T47D (cell line): ENCODE results near the gene GDPD5.

Experiments used
- DNase-seq, 2 experiments: peaks; one replicate each; pipeline versions ENCODE4 v3.0.0 to v3.0.0-alpha.2; 2011 to 2012; ENCODE audit warnings: low read depth in 1 of 2, low spot score in 1 of 2
- JUND ChIP-seq: IDR thresholded peaks from 2 replicates; pipeline ENCODE4 v1.6.1; 2012; ENCODE audit warnings: low read depth
- in situ Hi-C: cut with HindIII; loops from 2 replicates; pipeline ENCODE4 v1.10.0; 2016; ENCODE audit warnings: low sequenced_read_pairs, low pct_unique_long_range_greater_than_20kb

The GDPD5 gene

GRCh38 chr11:75553889-75554257 is 28.1 kb upstream of the GDPD5 start:
- no peak for TF ChIP-seq JUND
- DNase-seq: no peak
- in situ Hi-C loops: no loop called here

DNA sequence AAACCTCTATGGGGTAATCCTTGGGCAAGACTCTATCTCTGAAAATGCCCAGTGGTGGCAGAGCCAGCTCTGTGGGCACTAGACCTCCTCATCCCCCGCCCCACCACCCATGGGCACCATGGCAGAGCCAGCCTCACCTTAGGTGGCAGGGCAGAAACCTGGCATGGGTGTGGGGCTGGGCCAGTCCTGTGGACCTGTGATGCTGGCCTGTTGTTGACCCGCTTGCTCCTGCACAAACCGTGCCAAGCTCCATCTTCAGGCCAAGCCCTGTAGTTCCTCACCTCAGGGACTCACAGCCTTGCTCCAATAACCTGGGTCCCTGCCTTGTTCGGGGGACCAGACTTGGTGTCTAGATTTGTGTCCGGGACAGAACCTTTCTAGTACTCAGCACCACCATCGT is 27.4 kb upstream of the GDPD5 start:
- in situ Hi-C loops: no loop called here
- DNase-seq: no peak
- TF ChIP-seq JUND: no peak

DNA sequence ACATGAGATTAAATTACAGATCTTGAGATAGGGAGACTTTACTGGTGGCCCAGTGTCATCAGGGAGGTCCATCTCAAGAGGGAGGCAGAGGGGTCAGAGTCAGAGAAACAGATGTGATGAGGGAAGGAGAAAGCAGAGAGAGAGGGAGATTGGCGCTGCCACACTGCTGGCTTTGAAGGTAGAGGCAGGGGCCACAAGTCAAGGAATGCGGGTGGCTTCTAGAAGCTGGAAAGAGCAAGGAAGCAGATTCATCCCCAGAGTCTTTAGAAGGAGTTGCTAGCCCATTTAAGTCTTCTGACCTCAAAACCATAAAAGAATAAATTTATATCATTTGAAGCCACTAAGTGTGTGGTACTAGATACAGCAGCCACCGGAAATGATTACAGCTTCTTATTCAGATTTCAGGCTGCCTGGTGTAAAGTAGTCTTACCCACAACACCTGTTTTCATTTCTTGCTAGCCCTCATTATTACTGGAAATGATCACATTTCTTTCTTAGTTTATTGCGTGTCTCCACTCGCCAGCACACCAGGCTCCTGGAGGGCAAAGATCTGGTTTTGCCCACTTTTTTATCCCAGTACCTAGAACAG is 23.7 kb upstream of the GDPD5 start:
- in situ Hi-C loops: no loop called here
- DNase-seq: no peak
- TF ChIP-seq JUND: no peak

DNA sequence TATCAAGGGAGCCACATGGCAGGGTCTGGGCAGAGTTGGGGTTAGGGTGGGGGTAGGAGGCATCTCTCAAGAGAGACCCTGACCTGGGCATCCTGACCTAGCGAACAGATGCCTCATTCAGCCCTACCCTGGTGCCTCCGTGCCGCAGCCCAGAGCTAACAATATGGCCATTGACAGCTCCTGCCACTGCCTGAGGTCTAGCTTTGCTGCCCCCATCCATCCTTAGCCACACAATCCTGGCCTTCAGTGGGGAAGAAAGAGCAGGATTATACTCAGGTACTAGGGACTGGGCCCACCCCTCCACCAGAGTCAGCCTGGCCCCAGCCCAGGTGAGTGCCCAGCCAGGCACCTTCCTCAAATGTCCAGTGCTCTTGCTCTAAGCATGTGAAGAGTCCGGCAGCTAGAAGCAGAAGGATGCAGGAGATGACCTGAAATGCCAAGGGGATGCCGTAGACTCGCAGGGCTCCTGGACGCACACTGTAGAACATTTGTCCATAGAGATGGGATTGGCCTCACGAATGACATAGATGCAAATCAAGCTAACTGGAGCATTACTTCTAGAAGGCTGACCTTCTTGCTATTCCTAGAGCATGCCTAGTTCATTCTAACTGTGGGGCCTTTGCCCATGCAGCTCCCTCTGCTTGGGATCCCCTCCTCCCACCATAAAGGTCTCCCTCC is 23.0 kb upstream of the GDPD5 start:
- in situ Hi-C loops: no loop called here
- DNase-seq: no peak
- TF ChIP-seq JUND: no peak

- no peak for TF ChIP-seq JUND
- DNase-seq: peak; percentile 75 to 89
- in situ Hi-C loops: no loop called here
Observed at GRCh38 chr11:75547617-75548058, 21.9 kb upstream of the GDPD5 start.

- in situ Hi-C loops: no loop called here
- no peak for DNase-seq
- no peak for TF ChIP-seq JUND
Observed at GRCh38 chr11:75547177-75547576, 21.4 kb upstream of the GDPD5 start.

DNA sequence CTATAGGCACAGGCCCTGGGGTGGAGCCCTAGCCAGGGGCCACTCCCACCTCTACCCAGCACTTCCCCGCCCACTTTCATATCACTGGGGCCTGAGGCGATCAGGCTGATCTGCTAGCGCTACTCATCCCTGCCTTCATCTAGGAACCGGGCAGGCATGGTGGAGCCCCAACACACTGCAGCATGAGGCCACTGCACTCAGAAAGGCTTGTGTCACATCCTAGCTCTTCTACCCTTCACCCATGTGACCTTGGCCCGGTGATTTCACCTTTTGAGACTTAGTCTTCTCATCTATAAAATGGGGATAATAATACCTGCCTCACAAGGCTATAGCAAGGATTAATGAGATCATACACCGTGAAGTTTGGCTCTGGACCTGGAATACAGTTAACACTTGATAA is 18.1 kb upstream of the GDPD5 start:
- no peak for DNase-seq
- TF ChIP-seq JUND: no peak
- in situ Hi-C loops: no loop called here

DNA sequence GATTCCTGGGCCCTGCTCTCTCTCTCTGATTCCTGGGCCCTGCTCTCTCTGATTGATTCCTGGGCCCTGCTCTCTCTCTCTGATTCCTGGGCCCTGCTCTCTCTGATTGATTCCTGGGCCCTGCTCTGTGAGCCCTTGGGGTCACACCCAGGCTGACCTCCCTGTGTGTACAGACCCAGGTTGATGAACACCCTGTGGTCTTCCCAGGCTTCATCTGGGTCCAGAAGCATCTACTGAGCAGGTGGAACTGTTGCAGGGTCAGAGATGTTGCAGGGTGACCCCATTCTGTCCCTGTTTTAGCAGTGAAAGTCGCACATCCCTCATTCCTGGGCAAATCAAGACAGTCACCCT is 16.3 kb upstream of the GDPD5 start:
- no peak for TF ChIP-seq JUND
- no peak for DNase-seq
- in situ Hi-C loops: no loop called here

DNA sequence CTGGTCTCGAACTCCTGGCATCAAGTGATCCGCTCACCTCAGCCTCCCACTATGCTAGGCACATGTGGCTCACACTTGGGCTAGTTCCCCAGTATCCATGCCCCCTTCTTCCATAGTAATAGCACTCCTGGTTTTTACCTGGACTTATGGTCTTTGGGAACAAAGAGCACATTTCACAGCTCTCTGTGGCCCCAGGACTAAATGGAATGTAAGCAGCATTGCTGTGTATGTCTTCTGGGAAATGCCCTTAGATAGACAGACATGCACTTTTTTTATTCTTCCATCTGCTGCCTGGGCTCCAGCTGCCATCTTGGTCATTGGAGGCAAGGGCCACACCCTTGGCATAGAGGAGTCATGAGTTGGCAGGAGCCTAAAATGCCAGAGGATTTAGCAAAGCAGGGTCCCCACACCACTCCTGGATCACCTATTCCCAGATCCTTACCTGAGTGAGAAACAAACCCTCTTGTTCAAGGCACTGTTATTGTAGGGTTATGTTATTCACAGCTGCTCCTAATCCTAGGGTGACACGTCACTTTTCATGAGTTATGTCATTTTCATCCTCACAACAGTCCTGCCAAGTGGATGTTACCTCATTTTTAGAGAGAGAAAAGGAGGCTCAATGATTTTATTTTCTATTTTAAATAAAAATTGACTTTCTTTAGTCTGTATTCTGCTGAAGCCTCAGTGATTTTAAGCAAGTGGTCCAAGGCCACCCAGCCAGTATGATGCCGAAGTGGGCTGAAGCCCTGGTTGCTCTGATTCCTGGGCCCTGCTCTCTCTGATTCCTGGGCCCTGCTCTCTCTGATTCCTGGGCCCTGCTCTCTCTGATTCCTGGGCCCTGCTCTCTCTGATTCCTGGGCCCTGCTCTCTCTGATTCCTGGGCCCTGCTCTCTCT is 15.7 kb upstream of the GDPD5 start:
- no peak for DNase-seq
- in situ Hi-C loops: no loop called here

GRCh38 chr11:75539459-75540334 is 14.0 kb upstream of the GDPD5 start:
- no peak for DNase-seq
- in situ Hi-C loops: no loop called here
- no peak for TF ChIP-seq JUND

More for the DNA sequence above, 15.7 kb upstream of the GDPD5 start:
- no peak for TF ChIP-seq JUND

DNA sequence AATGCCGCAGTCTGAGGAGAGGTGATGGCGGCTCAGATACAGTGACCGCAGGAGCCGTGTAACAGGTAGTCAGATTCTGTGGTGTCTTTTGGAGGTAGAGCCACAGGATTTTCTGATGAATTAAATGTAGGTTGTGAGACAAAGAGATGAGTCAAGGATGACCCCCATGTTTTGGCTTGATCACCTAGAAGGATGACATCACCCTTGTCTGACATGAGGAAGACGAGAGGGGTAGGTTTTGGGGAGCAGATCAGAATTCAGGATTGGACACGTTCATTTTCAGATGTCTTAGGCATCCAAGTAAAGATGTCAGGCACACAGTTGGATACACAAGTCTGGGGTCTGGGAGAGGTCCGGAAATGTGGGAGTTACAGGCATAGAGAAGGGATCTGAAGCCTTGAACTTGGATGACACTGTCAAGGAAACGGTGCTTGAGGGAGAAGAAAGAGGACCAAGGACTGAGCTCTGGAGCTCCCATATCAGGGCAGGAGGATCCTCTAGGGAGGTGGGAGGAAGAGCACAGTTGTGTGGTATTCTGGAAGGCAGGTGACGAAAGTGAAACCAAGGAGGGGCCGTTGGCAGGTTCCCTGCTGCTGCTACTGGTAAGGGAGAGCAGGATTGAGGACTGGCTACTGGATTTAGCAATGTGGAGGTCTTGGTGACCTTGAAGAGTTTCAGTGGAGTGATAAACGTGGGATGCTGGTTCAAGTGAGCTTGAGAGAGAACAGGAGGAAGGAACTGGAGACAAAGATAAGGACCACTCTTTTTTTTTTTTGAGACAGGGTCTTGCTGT is 12.6 kb upstream of the GDPD5 start:
- in situ Hi-C loops: no loop called here
- DNase-seq: no peak
- TF ChIP-seq JUND: no peak

- no peak for DNase-seq
- no peak for TF ChIP-seq JUND
- in situ Hi-C loops: no loop called here
Observed at GRCh38 chr11:75537740-75538139, 12.0 kb upstream of the GDPD5 start.
